ENCODE data around the gene ITPK1. TPM values are rescaled to one million over a fixed set of nuclear protein-coding genes. Genes with fewer than 3 reads are reported as not detected.
A peak's percentile ranks its signal among the peaks of the same experiment; 100 is the strongest.

The ITPK1 gene
- total RNA-seq, 2 donors from 2014 or later: 29.4 to 36.1 TPM

DNA sequence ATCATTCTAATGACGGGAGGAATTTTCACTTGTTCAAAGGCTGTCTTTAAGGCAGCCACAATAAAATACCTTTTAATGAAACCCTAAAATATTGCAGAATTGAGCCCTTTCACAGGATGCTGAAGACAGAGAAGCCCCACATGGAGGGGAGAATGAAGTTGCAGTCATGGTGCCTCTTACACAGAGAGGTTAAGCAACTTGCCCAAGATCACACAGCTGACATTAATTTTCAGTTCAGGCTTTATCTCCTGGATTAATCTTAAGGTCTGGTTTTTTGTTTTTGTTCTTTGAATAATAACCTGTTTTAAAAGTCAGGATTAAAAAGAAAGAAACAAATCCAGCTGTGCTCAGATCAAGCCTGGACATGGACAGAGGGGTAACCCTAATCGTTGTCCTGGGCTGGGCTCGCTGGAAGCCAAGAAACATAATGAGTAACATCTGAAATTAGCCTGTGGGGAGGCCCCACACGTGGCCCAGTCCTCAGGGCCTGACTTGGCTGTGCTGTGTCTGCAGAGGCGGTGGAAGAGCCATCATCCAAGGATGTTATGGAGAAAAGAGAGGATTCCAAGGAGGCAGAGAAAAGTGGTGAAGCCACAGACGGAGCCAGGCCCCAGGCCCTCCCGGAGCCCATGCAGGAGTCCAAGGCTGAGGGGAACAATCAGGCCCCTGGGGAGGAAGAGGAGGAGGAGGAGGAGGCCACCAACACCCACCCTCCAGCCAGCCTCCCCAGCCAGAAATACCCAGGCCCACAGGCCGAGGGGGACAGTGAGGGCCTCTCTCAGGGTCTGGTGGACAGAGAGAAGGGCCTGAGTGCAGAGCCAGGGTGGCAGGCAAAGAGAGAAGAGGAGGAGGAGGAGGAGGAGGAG, 184.8 kb downstream of the ITPK1 start:
- peaks cover 5% of the 10 kb centered on the region for H3K4me1 Mint-ChIP-seq
- ATAC-seq (no peak), DNase-seq (no peak)
- no peaks in the 10 kb centered on the region for H3K27me3 Mint-ChIP-seq
- H3K36me3 Mint-ChIP-seq (ENCODE audit: low read depth): peaks cover 2% of the 10 kb centered on the region
- H3K4me3 Mint-ChIP-seq: no peak overlapping the region
- H3K9me3 ChIP-seq (ENCODE audit: control insufficient read depth, low read length, poor library complexity, severe bottlenecking): no peaks in the 10 kb centered on the region
- H3K27ac Mint-ChIP-seq: no peak overlapping the region

DNA sequence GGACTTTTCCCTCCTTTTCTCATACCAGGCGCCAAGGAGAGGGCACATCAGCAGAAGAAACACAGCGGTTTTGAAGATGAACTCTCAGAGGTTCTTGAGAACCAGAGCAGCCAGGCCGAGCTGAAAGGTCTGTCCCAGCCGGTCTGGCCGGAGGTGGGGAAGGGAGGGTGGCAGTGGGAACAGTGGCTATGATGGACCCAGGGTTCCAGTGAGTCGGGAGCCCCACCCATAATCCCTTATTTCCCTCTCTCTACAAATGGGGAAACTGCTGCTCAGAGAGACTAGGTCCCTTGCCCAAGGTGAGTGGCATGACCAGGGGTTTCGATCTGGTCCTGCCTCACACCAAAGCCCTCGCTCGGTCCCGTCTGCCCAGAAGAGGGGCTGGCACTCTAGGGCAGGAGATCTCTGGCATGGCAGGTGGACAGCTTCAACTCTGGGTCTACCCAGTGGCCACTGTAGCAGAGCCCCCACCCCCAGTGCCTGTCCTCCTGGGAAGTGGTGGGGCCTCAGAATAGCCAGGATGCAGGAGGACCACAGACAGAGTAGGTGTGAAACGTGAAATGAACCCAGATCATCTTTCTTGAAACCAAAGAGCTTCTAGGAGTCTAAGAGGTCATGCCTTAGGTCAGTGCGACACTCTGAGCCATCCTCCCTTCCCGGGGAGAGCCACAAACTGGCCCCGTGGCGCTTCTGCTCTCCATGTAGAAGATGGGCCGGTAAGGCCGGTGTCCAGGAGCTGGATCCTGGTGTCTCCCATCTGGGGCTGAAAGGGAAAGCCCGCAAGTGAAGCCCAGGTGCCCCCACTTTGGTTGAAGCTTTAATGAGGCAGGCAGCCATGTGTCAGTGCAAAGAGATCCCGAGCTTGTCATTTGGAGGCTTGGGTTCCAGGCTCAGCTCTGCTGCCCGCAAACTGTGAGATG, 185.8 kb downstream of the ITPK1 start:
- no peak overlapping the region for H3K4me3 Mint-ChIP-seq
- H3K27me3 Mint-ChIP-seq: peaks cover 9% of the 10 kb centered on the region
- H3K27ac Mint-ChIP-seq: no peak overlapping the region
- H3K9me3 ChIP-seq (ENCODE audit: control insufficient read depth, low read length, poor library complexity, severe bottlenecking): no peaks in the 10 kb centered on the region
- H3K36me3 Mint-ChIP-seq (ENCODE audit: low read depth): peaks cover under 1% of the 10 kb centered on the region
- ATAC-seq (no peak), DNase-seq (no peak)
- H3K4me1 Mint-ChIP-seq: peaks cover 4% of the 10 kb centered on the region

DNA sequence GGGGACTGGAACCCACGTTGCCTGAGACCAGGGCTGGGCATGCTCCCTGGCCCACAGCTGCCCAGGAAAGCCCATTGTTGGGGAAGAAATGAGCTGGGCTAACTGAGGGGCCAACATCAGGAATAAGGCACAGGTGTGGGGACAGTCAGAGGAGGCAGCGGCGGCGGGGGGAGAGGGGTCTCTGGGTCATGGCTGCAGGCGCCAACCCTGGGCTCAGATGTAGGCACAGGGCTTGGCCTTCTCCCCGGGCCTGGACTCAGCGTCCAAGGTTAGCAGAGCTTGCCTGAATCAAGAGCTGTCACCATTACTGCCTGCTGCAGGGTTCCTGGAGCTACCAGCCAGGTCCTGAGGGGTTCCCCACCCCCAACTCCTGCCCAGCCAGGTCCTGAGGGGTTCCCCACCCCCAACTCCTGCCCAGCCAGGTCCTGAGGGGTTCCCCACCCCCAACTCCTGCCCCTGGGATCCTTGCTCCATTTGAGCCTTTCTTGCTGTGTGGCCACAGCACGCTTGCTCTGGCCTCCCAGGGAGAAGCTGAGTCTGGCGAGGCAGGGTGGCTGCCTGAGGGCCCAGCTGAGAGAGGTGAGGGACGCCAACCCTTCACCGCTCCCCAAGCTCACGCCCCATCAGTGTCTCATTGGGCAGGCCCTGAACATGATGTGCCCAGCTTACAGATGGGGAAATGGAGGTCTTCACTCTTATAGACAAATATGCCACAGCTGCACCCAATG, 186.6 kb downstream of the ITPK1 start:
- DNase-seq (no peak), ATAC-seq (no peak)
- Mint-ChIP-seq H3K36me3 (ENCODE audit: low read depth) (no peaks in the 10 kb centered on the region), H3K27ac (no peak overlapping the region), H3K4me3 (no peak overlapping the region), H3K4me1 (peaks cover 2% of the 10 kb centered on the region), H3K27me3 (peaks cover 17% of the 10 kb centered on the region)
- no peaks in the 10 kb centered on the region for H3K9me3 ChIP-seq (ENCODE audit: control insufficient read depth, low read length, poor library complexity, severe bottlenecking)

DNA sequence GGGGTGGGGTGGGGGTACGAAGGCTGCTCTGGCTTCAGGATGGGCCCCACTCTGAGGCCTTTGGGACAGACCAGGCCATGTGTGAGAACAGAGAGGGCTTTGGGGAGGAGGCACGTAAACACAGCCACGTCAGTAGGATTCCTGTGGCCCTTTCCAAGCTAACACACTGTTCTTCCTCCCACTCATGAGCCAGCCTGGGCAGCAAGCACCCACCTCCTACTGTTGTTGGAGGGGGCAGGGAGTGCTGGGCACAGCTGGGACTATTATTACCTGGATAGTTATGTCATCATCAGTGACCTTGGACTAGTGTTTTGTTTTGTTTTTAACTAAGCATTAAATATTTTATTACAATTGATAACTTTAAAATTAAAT, 187.5 kb downstream of the ITPK1 start:
- Mint-ChIP-seq H3K4me3 (no peak overlapping the region), H3K36me3 (ENCODE audit: low read depth) (no peaks in the 10 kb centered on the region), H3K4me1 (peaks cover 2% of the 10 kb centered on the region), H3K27me3 (peaks cover 18% of the 10 kb centered on the region), H3K27ac (no peak overlapping the region)
- no peaks in the 10 kb centered on the region for H3K9me3 ChIP-seq (ENCODE audit: control insufficient read depth, low read length, poor library complexity, severe bottlenecking)
- DNase-seq (no peak), ATAC-seq (no peak)

DNA sequence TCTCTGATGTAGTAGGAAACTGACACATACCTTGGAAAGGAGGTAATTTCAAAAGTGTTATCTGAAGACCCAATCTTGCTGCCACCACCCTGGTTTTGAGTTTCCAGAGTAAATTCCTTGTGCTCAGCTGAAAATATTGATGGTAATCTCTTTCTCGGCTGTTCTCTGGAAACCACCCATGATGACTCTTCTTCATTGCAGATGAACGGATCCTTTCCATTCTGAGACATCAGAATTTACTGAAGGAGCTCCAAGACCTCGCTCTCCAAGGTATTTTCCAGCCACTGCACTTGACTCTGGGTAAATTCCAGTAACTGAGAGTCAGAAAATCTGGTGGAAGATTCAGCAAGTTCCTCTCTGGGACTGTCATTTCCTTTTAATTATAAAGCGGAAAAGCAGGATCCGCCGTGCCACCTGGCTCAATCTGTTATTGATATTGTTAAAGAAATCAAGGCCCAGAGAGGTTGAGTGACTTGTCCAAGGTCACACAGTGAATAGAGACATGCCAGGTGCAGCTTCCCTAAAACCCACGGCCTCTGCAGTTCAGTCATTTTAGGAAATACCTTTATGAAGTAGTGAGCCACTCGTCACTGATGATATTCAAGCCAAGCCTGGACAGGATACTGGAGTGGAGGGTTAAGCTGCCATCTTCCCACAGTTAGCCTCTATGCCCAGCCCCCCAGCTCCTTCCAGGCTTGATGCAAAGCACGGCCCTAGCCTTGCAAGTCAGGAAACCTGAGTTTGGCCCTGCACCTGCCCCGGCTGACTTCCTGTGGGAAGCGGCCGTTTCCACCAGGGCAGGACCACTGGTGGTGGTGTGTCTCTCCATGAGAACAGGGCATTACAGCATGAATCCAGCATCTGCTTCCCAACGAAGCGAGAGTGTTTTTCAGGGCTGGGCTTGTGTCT, 188.1 kb downstream of the ITPK1 start:
- Mint-ChIP-seq H3K27me3 (peaks cover 20% of the 10 kb centered on the region), H3K36me3 (ENCODE audit: low read depth) (no peaks in the 10 kb centered on the region), H3K4me1 (peaks cover 4% of the 10 kb centered on the region), H3K27ac (no peak overlapping the region), H3K4me3 (no peak overlapping the region)
- DNase-seq: no peak
- H3K9me3 ChIP-seq (ENCODE audit: control insufficient read depth, low read length, poor library complexity, severe bottlenecking): no peaks in the 10 kb centered on the region
- ATAC-seq: no peak

DNA sequence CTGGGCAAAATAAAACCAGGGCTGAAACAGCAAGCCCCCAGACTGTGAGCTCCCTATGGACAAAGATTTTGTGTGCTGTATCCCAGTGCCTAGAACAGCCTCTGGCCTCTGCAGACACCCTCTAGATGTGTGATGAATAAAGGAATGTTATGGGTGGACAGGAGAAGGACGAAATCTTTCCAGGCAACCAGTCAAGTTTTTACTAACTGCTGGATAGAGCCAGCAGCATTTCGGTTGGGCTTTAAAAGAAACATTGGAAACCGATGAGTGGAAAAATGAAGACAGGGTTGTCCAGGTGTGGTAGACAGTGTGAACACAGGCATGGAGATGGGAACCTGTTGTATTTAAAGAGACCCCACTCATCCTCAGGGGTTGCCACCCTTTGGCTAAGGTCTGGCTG, 188.8 kb downstream of the ITPK1 start:
- peaks cover 25% of the 10 kb centered on the region for H3K27me3 Mint-ChIP-seq
- ATAC-seq (no peak), DNase-seq (no peak)
- H3K4me3 Mint-ChIP-seq: no peak overlapping the region
- H3K36me3 Mint-ChIP-seq (ENCODE audit: low read depth): no peaks in the 10 kb centered on the region
- no peak overlapping the region for H3K27ac Mint-ChIP-seq
- H3K9me3 ChIP-seq (ENCODE audit: control insufficient read depth, low read length, poor library complexity, severe bottlenecking): no peaks in the 10 kb centered on the region
- H3K4me1 Mint-ChIP-seq: peaks cover 4% of the 10 kb centered on the region

DNA sequence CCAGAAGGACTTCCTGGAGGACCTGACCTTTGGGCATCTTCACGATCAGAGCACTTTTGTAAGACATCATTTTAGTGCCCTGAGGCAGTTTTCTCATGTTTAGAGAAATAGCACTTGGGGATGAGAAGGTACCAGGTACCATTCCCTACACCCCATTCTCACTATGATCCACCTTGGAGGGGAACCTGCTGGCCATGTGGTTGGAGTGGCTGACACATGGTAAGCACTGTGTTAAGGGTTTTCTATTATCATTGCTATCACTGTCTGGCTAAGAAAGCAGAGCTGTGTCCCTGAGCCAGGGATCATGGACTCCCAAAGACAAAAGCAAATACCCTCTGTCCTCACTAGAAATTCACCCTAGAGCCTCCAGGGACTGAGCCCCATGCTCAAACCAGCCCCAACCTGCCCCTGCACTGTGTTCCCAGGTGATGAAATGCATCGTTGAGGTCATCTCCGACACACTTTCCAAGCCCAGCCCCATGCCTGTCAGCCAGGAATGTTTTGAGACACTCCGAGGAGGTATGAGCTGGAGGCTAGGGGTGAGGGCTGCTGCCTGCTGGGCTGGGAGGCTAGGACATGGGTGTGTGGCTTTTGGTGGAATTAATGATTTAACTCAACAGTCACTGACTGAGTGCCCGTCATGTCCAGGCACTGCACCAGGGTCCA, 189.4 kb downstream of the ITPK1 start:
- no peaks in the 10 kb centered on the region for H3K9me3 ChIP-seq (ENCODE audit: control insufficient read depth, low read length, poor library complexity, severe bottlenecking)
- DNase-seq (no peak), ATAC-seq (no peak)
- no peaks in the 10 kb centered on the region for H3K36me3 Mint-ChIP-seq (ENCODE audit: low read depth)
- H3K27ac Mint-ChIP-seq: no peak overlapping the region
- no peak overlapping the region for H3K4me3 Mint-ChIP-seq
- peaks cover 4% of the 10 kb centered on the region for H3K4me1 Mint-ChIP-seq
- H3K27me3 Mint-ChIP-seq: peaks cover 31% of the 10 kb centered on the region

DNA sequence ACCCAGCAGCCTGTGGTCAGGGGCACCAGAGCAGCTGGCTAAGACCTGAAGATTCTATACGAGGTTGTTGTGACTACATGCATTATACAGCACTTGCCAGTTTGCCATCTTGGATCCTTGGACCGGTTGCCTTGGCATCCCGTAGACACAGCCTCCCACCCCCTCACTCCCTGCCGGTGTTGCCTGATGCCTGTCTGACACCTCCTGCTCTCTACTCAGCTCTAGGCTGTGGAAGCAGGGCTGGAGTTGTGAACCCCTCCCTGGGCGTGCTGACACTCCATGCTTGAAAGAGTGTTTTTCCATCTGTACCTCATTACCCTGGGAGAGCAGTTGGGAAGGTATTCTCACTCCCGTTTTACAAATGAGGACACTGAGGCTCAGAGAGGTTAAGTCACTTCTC, 190.3 kb downstream of the ITPK1 start:
- ATAC-seq: no peak
- Mint-ChIP-seq H3K36me3 (ENCODE audit: low read depth) (no peaks in the 10 kb centered on the region), H3K4me1 (peaks cover 2% of the 10 kb centered on the region), H3K27me3 (peaks cover 37% of the 10 kb centered on the region), H3K27ac (no peak overlapping the region), H3K4me3 (no peak overlapping the region)
- no peaks in the 10 kb centered on the region for H3K9me3 ChIP-seq (ENCODE audit: control insufficient read depth, low read length, poor library complexity, severe bottlenecking)
- no peak for DNase-seq

DNA sequence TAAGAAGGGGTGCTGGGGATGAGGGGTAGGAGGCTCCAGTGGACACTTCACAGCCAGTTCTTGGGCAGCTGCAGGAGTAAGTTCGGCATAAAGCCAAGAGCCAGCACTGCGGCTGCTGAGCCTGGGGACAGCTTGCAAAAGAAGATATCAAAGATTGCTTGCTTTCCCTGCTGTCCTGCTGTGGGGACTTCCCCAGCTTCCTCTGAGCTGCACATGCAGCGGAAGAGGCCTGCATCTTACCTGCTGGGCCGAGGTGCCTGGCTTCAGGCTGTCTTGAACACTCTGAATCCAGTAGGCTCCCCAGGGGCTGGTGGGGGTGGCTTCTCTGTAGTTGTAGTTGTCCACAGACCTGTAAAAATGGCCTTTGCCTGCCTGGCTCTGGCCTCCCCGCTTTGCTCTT, 191.5 kb downstream of the ITPK1 start:
- Mint-ChIP-seq H3K36me3 (ENCODE audit: low read depth) (no peaks in the 10 kb centered on the region), H3K27ac (no peak overlapping the region), H3K4me3 (peak overlapping the region; percentile 41), H3K27me3 (peaks cover 37% of the 10 kb centered on the region), H3K4me1 (peaks cover 2% of the 10 kb centered on the region)
- DNase-seq: no peak
- ATAC-seq: no peak
- no peaks in the 10 kb centered on the region for H3K9me3 ChIP-seq (ENCODE audit: control insufficient read depth, low read length, poor library complexity, severe bottlenecking)

DNA sequence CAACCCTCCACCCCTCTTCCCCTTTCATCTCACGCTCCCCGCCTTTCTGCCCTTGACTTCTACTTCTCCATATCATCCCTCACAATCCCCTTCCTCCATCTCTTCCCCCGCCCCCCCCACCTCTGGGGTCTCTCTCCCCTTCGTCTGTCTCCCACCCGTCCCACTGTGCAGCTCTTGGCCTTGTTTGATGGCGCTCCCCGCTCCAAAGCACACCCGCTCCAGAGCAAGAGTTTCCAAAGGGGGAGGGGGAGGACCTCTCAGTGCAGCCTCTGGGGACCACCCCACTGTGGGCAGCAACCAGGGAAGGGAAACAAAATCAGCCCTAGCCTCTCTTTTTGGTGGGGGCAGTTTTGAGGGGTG, 192.0 kb downstream of the ITPK1 start:
- Mint-ChIP-seq H3K4me1 (peaks cover 2% of the 10 kb centered on the region), H3K27me3 (peaks cover 37% of the 10 kb centered on the region), H3K36me3 (ENCODE audit: low read depth) (no peaks in the 10 kb centered on the region), H3K27ac (no peak overlapping the region), H3K4me3 (no peak overlapping the region)
- no peaks in the 10 kb centered on the region for H3K9me3 ChIP-seq (ENCODE audit: control insufficient read depth, low read length, poor library complexity, severe bottlenecking)
- ATAC-seq: no peak
- DNase-seq: no peak

DNA sequence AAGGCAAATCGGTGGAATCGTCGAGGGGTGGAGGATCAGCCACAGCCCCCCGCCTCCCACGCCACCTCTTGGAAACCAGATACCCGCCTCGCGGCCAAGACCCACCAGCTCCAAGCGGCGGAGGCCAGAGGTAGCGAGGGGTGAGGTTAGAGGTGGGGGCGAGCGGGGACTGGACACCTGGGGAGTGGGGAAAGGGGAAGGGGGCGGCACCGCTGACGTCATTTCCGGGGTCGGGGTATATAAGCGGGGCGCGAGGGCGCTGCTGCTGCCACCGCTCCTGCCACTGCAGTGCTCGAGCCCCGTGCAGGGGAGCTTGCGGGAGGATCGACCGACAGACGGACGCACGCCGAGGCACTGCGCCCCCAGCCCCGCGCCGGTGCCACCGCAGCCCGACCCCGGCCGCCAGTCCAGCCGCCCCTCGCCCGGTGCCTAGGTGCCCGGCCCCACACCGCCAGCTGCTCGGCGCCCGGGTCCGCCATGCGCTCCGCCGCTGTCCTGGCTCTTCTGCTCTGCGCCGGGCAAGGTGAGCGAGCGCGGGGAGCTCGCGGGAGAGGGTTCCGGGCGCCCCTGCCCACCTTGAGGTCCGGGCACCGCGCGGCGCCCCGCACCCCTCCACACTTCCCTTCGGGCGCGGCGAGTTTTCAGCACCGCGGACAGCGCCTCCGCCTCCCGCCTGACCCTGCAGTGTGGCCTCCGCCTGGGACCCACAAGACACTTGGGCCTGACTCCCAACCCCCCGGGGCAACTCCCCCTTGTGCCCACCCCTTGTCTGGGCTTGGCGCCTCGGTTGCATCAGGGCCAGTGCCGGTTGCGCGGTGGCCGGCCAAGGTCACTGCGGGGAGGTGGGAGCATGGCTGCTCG, 192.6 kb downstream of the ITPK1 start, which contains the start of gene CHGA:
TSS of gene CHGA (plus strand) at position 268 of the 861 bp plus-strand sequence. CDS start at position 478, 210 bp downstream.
- peaks cover 2% of the 10 kb centered on the region for H3K4me1 Mint-ChIP-seq

More for the DNA sequence above, 192.6 kb downstream of the ITPK1 start, which contains the start of gene CHGA:
- Mint-ChIP-seq H3K27me3 (peaks cover 37% of the 10 kb centered on the region), H3K36me3 (ENCODE audit: low read depth) (no peaks in the 10 kb centered on the region), H3K27ac (no peak within 1 kb of the TSS), H3K4me3 (no peak within 1 kb of the TSS)
- H3K9me3 ChIP-seq (ENCODE audit: control insufficient read depth, low read length, poor library complexity, severe bottlenecking): no peaks in the 10 kb centered on the region
- ATAC-seq: peak; percentile 60
- peak; percentile 16 to 31 (median 20) for DNase-seq
